Transverse colon (tissue), 4 donors: ENCODE data around the gene KPNB1. TPM values are rescaled to one million over a fixed set of nuclear protein-coding genes. Genes with fewer than 3 reads are reported as not detected.

Source experiments
- DNase-seq: peaks from one replicate; pipeline ENCODE4 v3.0.0-alpha.2; 2019
- H3K27ac ChIP-seq, 4 donors: fragments of 200-600 bp; sonication (generic); 2 replicates each; pipeline ENCODE4 v1.5.1; 2016 to 2018; ENCODE audit warnings: inconsistent platforms in 4 of 4
- H3K27me3 ChIP-seq: fragments of 200-600 bp; sonication (generic); 2 replicates; pipeline ENCODE4 v1.5.1; 2017; ENCODE audit warnings: inconsistent platforms
- H3K36me3 ChIP-seq, 4 donors: fragments of 200-600 bp; sonication (generic); 2 replicates each; pipeline ENCODE4 v1.5.1; 2017 to 2019; ENCODE audit warnings: inconsistent platforms in 4 of 4
- H3K4me1 ChIP-seq, 4 donors: fragments of 200-600 bp; sonication (generic); 2 replicates each; pipeline ENCODE4 v1.5.1; 2017 to 2020; ENCODE audit warnings: inconsistent platforms in 4 of 4
- H3K4me3 ChIP-seq, 4 donors: fragments of 200-600 bp; sonication (generic); 1 replicate in 1 of 4; 2 replicates in 3 of 4; pipeline versions ENCODE4 v1.5.1 to v1.6.1; 2017 to 2019; ENCODE audit warnings: inconsistent platforms in 4 of 4
- H3K9me3 ChIP-seq, 2 donors: fragments of 200-600 bp; sonication (generic); 2 replicates each; pipeline ENCODE4 v1.5.1; 2017 to 2019; ENCODE audit warnings: inconsistent platforms in 2 of 2
- EP300 ChIP-seq: sonication (generic); formaldehyde crosslinking; IDR thresholded peaks from one replicate; pipeline ENCODE4 v1.6.1; 2017; ENCODE audit warnings: antibody characterized with exemption, low read depth
- POLR2A ChIP-seq: fragments of 450-650 bp; IDR thresholded peaks from one replicate; pipeline ENCODE4 v1.6.1; 2016; ENCODE audit warnings: antibody characterized with exemption, mild to moderate bottlenecking, moderate library complexity
- POLR2AphosphoS5 ChIP-seq, 3 donors: sonication (generic); formaldehyde crosslinking; IDR thresholded peaks; one replicate each; pipeline ENCODE4 v1.6.1; 2016; ENCODE audit warnings: antibody characterized with exemption in 3 of 3
- WGBS, 2 donors: methylation state at CpG; one replicate each; pipeline ENCODE4 v1.1.5; 2018; ENCODE audit warnings: low coverage in 1 of 2; 5-methylcytosine and 5-hydroxymethylcytosine counted together
- in situ Hi-C, 4 donors: fragments of 200-750 bp; cut with MboI; loops; one replicate each; pipeline versions ENCODE4 v1.15.0 to v1.15.1; 2017; ENCODE audit warnings: low sequenced_read_pairs in 3 of 4, low pct_ligation_motif_present in 1 of 4, low pct_unique_long_range_greater_than_20kb in 1 of 4
- intact Hi-C: fragments of 100-400 bp; cut with DNase I; formaldehyde crosslinking; loops from one replicate; pipeline ENCODE4 v1.15.1; 2023; ENCODE audit warnings: low total_unique reads
- total RNA-seq, 4 donors: library from RNA; depleted of rRNA; stranded (reverse); fragments of >200 nt; gene quantifications; one replicate each; pipeline ENCODE4 v1.1.0, GENCODE V29; 2016
- TF ChIP-seq, protein P1 (sequence below), 5 experiments: fragments of 200-600 bp in 3 of 5; fragments of 450-650 bp in 2 of 5; sonication (generic) in 3 of 5; IDR thresholded peaks; 1 replicate in 2 of 5; 2 replicates in 3 of 5; pipeline ENCODE4 v1.5.1; 2016 to 2017; ENCODE audit warnings: antibody characterized with exemption in 5 of 5, inconsistent platforms in 3 of 5, mild to moderate bottlenecking in 2 of 5, moderate library complexity in 1 of 5

KPNB1 gene
- total RNA-seq, 4 donors from 2014 or later, result 39.2 to 176 (median 133) TPM

DNA sequence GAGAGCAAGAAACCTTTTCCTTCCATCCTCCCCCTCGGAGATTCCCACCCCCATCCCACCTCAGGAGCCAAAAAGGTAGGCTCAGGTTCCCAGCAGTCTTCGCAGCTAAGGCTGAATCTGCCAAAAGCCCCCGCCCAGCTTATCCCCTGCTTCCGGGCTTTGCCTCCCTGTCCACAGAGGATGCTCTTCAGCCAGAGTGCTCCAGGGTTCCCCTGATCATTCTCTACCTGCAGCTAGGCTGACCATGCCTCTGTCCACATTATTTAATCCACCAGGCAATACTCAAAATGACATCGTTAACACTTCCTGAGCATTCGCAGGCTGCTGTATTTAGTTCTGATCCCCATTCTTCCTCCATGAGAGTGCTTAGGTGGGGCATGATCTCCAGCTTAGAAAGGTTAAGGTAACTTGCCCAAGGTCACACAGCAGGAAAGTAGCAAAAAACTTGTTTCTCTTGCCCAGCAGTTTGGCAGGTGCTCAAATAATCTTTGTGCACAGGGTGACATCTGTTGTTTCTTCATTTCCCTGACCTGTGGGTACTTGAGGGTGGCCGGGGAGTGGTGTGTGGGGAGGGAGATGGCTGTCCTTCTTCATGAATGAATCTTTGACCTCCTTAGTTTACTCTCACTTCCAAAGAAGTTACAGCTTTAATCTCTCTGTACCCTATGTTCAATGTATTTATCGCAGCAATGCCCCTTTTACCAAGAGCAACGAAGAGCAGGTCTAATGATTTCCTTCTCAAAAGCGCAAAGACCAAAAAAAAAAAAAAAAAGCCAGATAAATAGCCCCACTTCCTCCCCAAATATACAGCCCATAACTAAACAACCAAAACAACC, 43.4 kb downstream of the KPNB1 start:
- Histone ChIP-seq H3K4me1 (peaks cover 7 to 32% (median 20%) of the 10 kb centered on the region in 4 donors), H3K4me3 (peak overlapping the region; percentile 76 to 95 (median 91)), H3K9me3 (no peaks in the 10 kb centered on the region), H3K27ac (peak overlapping the region; percentile 80 to 92 (median 88)), H3K36me3 (no peaks in the 10 kb centered on the region), H3K27me3 (peaks cover 16% of the 10 kb centered on the region)
- no peak for DNase-seq
- in situ Hi-C loops, result loop anchor here in 1 of 4 donors (10.0 kb wide), 1 partner anchor 102 kb away; no protein-coding TSS in a partner anchor
- 5 to 22% methylated on average over 4 to 10 of the region's 10 CpGs for WGBS, 2 donors
- intact Hi-C loops, result no loop called here
- TF ChIP-seq, protein P1, sequence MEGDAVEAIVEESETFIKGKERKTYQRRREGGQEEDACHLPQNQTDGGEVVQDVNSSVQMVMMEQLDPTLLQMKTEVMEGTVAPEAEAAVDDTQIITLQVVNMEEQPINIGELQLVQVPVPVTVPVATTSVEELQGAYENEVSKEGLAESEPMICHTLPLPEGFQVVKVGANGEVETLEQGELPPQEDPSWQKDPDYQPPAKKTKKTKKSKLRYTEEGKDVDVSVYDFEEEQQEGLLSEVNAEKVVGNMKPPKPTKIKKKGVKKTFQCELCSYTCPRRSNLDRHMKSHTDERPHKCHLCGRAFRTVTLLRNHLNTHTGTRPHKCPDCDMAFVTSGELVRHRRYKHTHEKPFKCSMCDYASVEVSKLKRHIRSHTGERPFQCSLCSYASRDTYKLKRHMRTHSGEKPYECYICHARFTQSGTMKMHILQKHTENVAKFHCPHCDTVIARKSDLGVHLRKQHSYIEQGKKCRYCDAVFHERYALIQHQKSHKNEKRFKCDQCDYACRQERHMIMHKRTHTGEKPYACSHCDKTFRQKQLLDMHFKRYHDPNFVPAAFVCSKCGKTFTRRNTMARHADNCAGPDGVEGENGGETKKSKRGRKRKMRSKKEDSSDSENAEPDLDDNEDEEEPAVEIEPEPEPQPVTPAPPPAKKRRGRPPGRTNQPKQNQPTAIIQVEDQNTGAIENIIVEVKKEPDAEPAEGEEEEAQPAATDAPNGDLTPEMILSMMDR (IDR thresholded peaks at IDR 0.05), result no peak
- no peak for TF ChIP-seq POLR2AphosphoS5 (IDR thresholded peaks at IDR 0.05)
- TF ChIP-seq EP300, result no peak
- TF ChIP-seq POLR2A, result no peak

DNA sequence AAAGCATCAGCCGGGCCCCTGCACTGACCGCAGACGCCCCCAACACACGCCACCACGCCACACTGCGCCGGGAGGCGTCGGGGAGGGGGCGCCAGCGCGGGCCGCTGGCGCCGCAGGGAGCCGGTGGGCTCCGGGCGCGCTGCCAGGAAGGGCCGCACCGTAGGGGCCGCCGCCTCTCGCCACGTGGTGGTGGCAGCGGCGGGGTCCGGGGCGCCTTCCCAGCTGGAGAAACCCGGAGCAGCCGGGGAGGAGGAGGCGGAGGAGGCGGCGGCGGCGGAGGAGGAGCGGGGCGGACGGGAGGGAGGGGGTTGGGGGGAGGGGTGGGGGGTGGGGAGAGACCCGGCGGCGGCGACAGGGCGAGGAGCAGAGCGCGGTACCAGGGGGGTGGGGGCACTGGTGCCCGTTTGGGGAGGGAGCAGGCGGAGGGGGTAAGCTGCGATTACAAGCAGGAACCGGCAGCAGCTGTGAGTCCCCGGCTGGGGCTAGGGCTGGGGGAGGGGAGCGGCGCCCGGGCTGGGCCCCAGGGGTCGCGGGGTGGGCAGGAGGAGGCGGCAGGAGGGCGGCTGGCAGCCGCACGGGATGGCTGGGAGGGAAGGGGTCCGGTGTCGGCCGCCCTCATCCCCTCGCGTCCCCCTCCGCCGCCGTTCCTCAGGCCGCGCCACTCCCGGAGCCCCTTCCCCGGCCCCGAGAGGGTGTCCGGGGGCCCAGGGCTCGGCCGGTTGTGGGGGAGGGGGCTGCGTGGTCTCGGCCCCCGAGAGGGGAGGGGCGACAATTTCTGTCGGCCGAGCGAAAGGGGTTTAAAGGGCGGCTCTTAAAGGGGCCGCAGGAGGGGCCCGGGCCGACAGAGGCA, 44.2 kb downstream of the KPNB1 start, which contains the start of gene TBKBP1:
TSS of gene TBKBP1 (plus strand) at position 431 of the 850 bp plus-strand sequence. CDS start 1,952 bp downstream, outside the sequence.
- in situ Hi-C loops (loop anchor here in 1 of 4 donors (10.0 kb wide), 1 partner anchor 101 kb away; no protein-coding TSS in a partner anchor), intact Hi-C loops (no loop called here)
- WGBS, 2 donors, result 1% methylated on average over 61 of the region's 87 CpGs; no CpG with 5 or more reads in 1 of the 2 donors
- peaks cover 16% of the 10 kb centered on the region for H3K27me3 ChIP-seq
- peak within 1 kb of the TSS; percentile 76 to 95 (median 91) for H3K4me3 ChIP-seq
- H3K4me1 ChIP-seq, result peaks cover 7 to 32% (median 20%) of the 10 kb centered on the region in 4 donors
- DNase-seq, result peak; percentile 43
- H3K27ac ChIP-seq, result peak within 1 kb of the TSS; percentile 80 to 92 (median 88)
- no peak for TF ChIP-seq EP300
- TF ChIP-seq, protein P1 (IDR thresholded peaks at IDR 0.05), result no peak
- no peaks in the 10 kb centered on the region for H3K9me3 ChIP-seq
- no peaks in the 10 kb centered on the region for H3K36me3 ChIP-seq

DNA sequence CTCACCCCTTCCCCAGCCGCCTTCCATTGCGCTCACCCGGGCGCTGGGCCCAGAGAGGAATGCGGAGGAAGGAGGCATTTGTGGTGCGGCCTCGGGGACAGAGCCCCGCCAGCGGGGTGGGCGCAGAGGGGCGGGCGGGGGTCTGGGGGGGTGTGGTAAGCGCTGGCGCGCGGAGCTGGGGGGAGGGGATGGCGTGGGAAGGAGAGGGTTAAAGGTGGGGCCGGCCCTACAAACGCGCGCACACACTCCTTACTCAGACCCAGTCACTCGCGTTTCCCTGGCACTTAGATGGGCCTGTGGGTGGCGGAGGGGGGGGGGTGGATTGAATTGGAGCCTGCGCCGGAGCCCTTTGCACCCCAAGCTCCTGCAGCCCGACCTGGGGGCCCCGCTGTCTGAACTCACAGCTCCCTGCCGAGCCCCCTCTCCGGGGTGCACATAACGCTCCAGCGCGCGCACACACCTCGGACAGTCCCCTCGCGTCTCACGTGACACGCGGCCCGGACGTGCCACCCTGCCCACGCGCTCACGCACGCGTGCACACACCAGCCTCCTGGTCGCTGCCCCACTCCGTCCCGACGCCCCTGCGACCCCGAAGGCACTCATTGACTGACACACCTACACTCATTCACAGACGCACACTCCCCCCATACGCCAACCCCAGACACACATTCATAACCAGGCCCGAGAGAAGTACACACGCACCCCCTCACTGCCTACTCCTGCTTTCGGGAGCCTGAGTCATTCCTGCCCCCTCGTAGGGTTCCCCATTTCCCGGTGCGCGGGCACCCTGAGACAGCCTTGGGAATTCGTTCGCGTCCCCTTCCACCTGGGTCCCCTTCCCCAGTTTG, 45.1 kb downstream of the KPNB1 start:
- Histone ChIP-seq H3K36me3 (no peaks in the 10 kb centered on the region), H3K27ac (peak overlapping the region; percentile 80 to 92 (median 88)), H3K4me3 (peak overlapping the region; percentile 76 to 95 (median 91)), H3K9me3 (no peaks in the 10 kb centered on the region), H3K27me3 (peaks cover 16% of the 10 kb centered on the region), H3K4me1 (peaks cover 7 to 32% (median 20%) of the 10 kb centered on the region in 4 donors)
- 3% methylated on average over 48 of the region's 65 CpGs; no CpG with 5 or more reads in 1 of the 2 donors for WGBS, 2 donors
- TF ChIP-seq POLR2A, result no peak
- no peak for TF ChIP-seq EP300
- TF ChIP-seq, protein P1 (IDR thresholded peaks at IDR 0.05), result no peak
- no peak for TF ChIP-seq POLR2AphosphoS5 (IDR thresholded peaks at IDR 0.05)
- in situ Hi-C loops (loop anchor here in 1 of 4 donors (10.0 kb wide), 1 partner anchor 100 kb away; no protein-coding TSS in a partner anchor), intact Hi-C loops (no loop called here)
- peak; percentile 61 for DNase-seq
